ENCODE measurements around the gene OR8A1. TPM values are rescaled to one million over a fixed set of nuclear protein-coding genes. Genes with fewer than 3 reads are reported as not detected.

OR8A1 gene
- total RNA-seq (not detected), polyA plus RNA-seq (ENCODE audit: insufficient read length in 2 of 2) (under 1 TPM in 1 of 2 donors, not detected in 1; 0.03 TPM)
- long read RNA-seq, donor 1, result 0 reads
- long read RNA-seq, donor 2, partial matches to known transcripts, result 0 of 1 reads
- long read RNA-seq, donor 2, other reads (novel, unspliced or antisense), result 0 of 1 reads
- long read RNA-seq, donor 3, result 0 reads
- long read RNA-seq, donor 4, result 0 reads

DNA sequence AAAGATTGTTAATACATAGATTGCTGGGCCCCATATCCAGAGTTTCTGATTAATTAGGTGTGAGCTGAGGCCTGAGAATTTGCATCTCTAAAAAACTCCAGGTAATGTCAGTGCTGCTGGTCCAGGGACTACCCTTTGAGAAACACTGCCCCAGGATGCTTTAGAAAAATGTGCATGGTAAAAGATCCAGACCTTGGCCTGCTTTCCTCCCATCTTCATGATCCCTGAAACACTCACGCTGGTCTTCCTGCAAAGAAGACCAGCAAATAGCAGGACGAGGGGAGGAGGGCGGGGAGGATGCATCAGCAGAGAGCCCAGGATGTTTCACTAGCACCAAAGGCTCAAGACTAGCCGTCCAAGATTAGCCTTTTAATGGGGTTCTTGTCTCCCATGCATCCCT, at the start of gene OR8A1:
Gene OR8A1 (plus strand): TSS at position 301 of the 400 bp plus-strand sequence. CDS start 123 bp downstream, outside the sequence.
- Histone ChIP-seq H3K27me3 (ENCODE audit: control insufficient read depth, insufficient read depth, low read length) (no peaks in the 10 kb centered on the region), H3K4me3 (ENCODE audit: low read depth, low read length) (no peak within 1 kb of the TSS), H3K4me1 (ENCODE audit: control insufficient read depth, insufficient read depth, low read length) (no peaks in the 10 kb centered on the region), H3K9me3 (ENCODE audit: control insufficient read depth, insufficient read depth, low read length) (no peaks in the 10 kb centered on the region), H3K36me3 (ENCODE audit: control insufficient read depth, insufficient read depth, low read length) (no peaks in the 10 kb centered on the region), H3K27ac (ENCODE audit: low read depth, low read length) (no peak within 1 kb of the TSS)
- no peak for DNase-seq (ENCODE audit: low read depth in 4 of 6, low spot score in 6 of 6)
- 42% methylated on average over 4 of the region's 4 CpGs for WGBS (ENCODE audit: insufficient coverage)

DNA sequence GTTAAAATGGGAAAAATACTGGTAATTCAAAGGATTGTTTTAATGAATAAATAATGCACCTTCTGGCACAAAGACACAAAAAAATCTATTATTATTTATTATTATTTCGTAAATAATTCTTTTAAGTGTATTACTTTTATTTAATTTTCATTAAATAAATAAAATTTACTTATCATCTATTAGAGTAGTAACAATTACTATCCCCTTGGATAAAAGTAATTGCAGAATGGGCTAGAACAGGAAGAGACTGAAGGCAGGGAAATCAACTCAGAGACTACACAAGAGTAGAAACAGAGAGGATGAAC, 49.3 kb upstream of the OR8A1 start:
- no peaks in the 10 kb centered on the region for H3K36me3 ChIP-seq (ENCODE audit: control insufficient read depth, insufficient read depth, low read length)

DNA sequence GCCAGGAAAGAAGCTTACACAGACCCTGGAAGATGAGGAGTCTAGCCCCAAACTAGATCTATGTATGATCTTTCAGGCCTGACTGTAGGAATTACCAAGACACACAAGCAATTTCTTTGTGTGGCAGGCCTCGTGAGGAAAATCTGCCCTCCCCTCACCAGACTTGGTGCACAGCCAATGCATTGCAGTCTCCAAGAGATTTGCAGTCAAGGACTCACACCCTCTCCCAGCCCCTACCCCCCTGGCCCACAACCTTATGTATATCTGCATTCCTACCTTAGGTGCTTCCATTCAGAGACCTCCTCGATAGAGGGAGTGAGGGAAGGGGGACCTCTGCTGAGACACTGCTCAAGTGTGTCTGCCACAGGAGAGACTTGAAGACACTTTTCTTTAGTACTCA, 36.2 kb upstream of the OR8A1 start:
- no peaks in the 10 kb centered on the region for H3K27me3 ChIP-seq (ENCODE audit: control insufficient read depth, insufficient read depth, low read length)
- no peaks in the 10 kb centered on the region for H3K9me3 ChIP-seq (ENCODE audit: control insufficient read depth, insufficient read depth, low read length)
- no peaks in the 10 kb centered on the region for H3K36me3 ChIP-seq (ENCODE audit: control insufficient read depth, insufficient read depth, low read length)
- H3K4me3 ChIP-seq (ENCODE audit: low read depth, low read length), result no peak overlapping the region
- H3K27ac ChIP-seq (ENCODE audit: low read depth, low read length), result no peak overlapping the region
- WGBS (ENCODE audit: insufficient coverage), result 17% methylated on average over 1 of the region's 2 CpGs
- DNase-seq (ENCODE audit: low read depth in 4 of 6, low spot score in 6 of 6), result peak in 1 of 6 donors; percentile 24
- H3K4me1 ChIP-seq (ENCODE audit: control insufficient read depth, insufficient read depth, low read length), result no peaks in the 10 kb centered on the region

More for the DNA sequence above, 49.3 kb upstream of the OR8A1 start:
- Histone ChIP-seq H3K4me1 (ENCODE audit: control insufficient read depth, insufficient read depth, low read length) (no peaks in the 10 kb centered on the region), H3K27me3 (ENCODE audit: control insufficient read depth, insufficient read depth, low read length) (no peaks in the 10 kb centered on the region), H3K9me3 (ENCODE audit: control insufficient read depth, insufficient read depth, low read length) (no peaks in the 10 kb centered on the region), H3K27ac (ENCODE audit: low read depth, low read length) (no peak overlapping the region), H3K4me3 (ENCODE audit: low read depth, low read length) (no peak overlapping the region)
- WGBS (ENCODE audit: insufficient coverage), result no CpG with 5 or more reads among the region's 1 CpG
- no peak for DNase-seq (ENCODE audit: low read depth in 4 of 6, low spot score in 6 of 6)

DNA sequence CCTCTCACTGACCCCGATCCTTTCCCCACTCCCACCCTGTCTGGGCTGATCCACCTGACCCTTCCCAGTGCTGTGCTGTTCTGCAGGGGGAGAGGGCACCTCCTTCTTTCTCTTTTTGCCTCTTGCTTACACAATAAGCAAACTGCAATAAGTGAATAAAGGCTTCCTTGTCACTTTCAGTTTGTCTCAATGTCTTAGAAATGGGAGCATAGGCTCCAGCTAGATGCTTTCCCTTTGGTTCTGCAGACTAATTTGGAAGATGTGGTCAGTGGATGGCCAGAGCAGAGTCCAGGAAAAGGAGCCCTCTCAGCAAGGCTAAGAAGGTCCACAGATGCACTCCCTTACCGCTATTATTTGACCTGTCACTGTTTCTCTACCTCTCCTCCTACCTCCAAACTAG, 35.7 kb upstream of the OR8A1 start:
- Histone ChIP-seq H3K27ac (ENCODE audit: low read depth, low read length) (no peak overlapping the region), H3K4me1 (ENCODE audit: control insufficient read depth, insufficient read depth, low read length) (no peaks in the 10 kb centered on the region), H3K4me3 (ENCODE audit: low read depth, low read length) (no peak overlapping the region), H3K27me3 (ENCODE audit: control insufficient read depth, insufficient read depth, low read length) (no peaks in the 10 kb centered on the region), H3K9me3 (ENCODE audit: control insufficient read depth, insufficient read depth, low read length) (no peaks in the 10 kb centered on the region), H3K36me3 (ENCODE audit: control insufficient read depth, insufficient read depth, low read length) (no peaks in the 10 kb centered on the region)
- 100% methylated on average over 2 of the region's 2 CpGs for WGBS (ENCODE audit: insufficient coverage)
- DNase-seq (ENCODE audit: low read depth in 4 of 6, low spot score in 6 of 6), result no peak

DNA sequence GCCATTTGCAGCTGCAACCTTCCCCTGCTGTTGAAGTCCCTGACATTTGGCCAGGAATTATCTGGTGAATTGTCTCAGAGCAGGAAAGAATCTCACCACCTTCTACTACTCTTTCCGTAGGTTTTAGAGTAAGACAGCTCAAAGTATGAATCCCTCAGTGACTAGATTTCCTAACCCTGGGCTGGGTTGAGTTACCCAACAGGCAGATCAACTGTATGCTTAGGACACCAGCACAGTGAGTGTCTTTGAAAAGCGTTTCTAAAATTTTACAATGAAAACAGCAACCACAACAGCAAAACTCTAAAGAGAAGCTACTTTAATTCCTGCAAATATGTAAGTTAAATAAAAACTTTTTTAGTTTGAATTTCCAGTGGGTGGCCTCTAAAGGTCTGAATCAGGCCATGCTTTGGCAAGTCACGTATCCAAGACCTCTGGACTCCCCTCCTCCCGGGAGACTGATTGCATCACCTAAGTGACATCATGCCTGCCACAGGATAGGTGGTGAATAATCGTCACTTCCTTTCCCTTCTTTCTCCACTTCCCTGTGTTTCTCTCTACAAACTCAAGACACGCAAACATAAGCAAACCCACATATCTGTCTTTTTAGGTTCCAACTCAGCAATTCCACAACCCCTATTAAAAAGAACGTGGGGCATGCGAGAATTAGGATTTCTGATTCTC, 34.1 kb upstream of the OR8A1 start:
- Histone ChIP-seq H3K4me3 (ENCODE audit: low read depth, low read length) (no peak overlapping the region), H3K9me3 (ENCODE audit: control insufficient read depth, insufficient read depth, low read length) (no peaks in the 10 kb centered on the region), H3K27ac (ENCODE audit: low read depth, low read length) (no peak overlapping the region), H3K4me1 (ENCODE audit: control insufficient read depth, insufficient read depth, low read length) (no peaks in the 10 kb centered on the region), H3K36me3 (ENCODE audit: control insufficient read depth, insufficient read depth, low read length) (no peaks in the 10 kb centered on the region), H3K27me3 (ENCODE audit: control insufficient read depth, insufficient read depth, low read length) (no peaks in the 10 kb centered on the region)
- 91% methylated on average over 6 of the region's 8 CpGs for WGBS (ENCODE audit: insufficient coverage)
- no peak for DNase-seq (ENCODE audit: low read depth in 4 of 6, low spot score in 6 of 6)

DNA sequence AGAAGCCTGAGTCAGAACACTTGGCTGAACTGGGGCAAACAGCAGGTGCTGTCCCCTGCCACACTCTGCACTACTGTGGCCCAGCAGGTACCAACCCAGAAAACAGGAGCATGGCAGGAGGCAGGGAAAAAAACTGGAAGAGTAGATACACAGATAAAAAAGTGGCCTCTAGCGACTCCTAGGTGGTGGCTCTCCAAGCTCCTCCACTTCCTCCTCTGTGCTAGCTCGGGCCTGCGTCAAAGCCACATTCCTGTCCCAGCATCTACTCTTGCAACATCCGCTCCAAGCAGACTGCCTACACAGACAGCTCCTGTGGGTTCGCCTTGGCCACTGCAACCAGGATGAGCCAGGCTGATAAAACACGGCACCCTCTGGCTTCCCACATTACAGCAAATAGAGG, 33.3 kb upstream of the OR8A1 start:
- no peaks in the 10 kb centered on the region for H3K27me3 ChIP-seq (ENCODE audit: control insufficient read depth, insufficient read depth, low read length)
- H3K4me3 ChIP-seq (ENCODE audit: low read depth, low read length), result no peak overlapping the region
- H3K27ac ChIP-seq (ENCODE audit: low read depth, low read length), result no peak overlapping the region
- DNase-seq (ENCODE audit: low read depth in 4 of 6, low spot score in 6 of 6), result peak in 1 of 6 donors; percentile 13
- H3K4me1 ChIP-seq (ENCODE audit: control insufficient read depth, insufficient read depth, low read length), result no peaks in the 10 kb centered on the region
- 40% methylated on average over 6 of the region's 6 CpGs for WGBS (ENCODE audit: insufficient coverage)
- H3K36me3 ChIP-seq (ENCODE audit: control insufficient read depth, insufficient read depth, low read length), result no peaks in the 10 kb centered on the region
- H3K9me3 ChIP-seq (ENCODE audit: control insufficient read depth, insufficient read depth, low read length), result no peaks in the 10 kb centered on the region

DNA sequence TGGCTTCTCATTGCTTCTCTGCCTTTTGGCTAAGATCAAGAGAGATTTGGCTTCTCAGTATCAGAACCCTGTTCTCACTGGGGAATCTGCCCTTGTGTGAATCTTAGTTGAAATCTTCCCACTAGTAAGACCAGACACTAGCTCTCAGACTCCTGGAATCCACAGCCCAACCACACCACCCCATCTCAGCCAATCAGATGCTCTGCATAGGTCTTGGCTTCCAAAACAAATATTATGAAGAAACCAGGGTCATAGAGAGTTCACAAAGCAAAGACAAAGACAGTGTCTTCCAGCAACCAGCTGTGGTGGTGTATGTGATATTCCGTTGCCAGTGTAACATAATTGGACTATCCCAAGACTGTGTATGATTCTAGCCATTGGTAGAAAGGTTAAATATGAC, 31.8 kb upstream of the OR8A1 start:
- no peaks in the 10 kb centered on the region for H3K9me3 ChIP-seq (ENCODE audit: control insufficient read depth, insufficient read depth, low read length)
- H3K27me3 ChIP-seq (ENCODE audit: control insufficient read depth, insufficient read depth, low read length), result no peaks in the 10 kb centered on the region
- no peaks in the 10 kb centered on the region for H3K36me3 ChIP-seq (ENCODE audit: control insufficient read depth, insufficient read depth, low read length)
- no peaks in the 10 kb centered on the region for H3K4me1 ChIP-seq (ENCODE audit: control insufficient read depth, insufficient read depth, low read length)
- H3K4me3 ChIP-seq (ENCODE audit: low read depth, low read length), result no peak overlapping the region
- H3K27ac ChIP-seq (ENCODE audit: low read depth, low read length), result no peak overlapping the region
- peak in 1 of 6 donors; percentile 30 for DNase-seq (ENCODE audit: low read depth in 4 of 6, low spot score in 6 of 6)
- WGBS (ENCODE audit: insufficient coverage), result no CpG with 5 or more reads among the region's 1 CpG

DNA sequence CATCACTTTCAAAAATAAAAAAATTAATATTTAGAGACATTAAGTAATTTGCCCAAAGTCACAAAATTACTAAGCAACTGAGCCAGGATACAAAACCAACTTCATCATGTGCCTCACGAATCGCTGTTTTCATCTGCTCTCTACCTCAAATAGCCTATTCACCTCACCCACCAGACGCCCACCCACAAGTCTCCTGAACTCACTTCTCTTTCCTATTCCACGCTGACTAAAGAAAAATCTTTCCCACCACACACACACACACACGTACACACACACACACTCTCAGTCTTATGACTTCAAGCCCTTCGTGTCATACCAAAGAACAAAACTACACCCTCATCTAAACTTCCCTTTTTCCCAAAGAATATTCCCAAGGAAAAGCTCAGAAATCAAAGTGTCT, 28.6 kb upstream of the OR8A1 start:
- WGBS (ENCODE audit: insufficient coverage), result 88% methylated on average over 6 of the region's 6 CpGs
- no peaks in the 10 kb centered on the region for H3K36me3 ChIP-seq (ENCODE audit: control insufficient read depth, insufficient read depth, low read length)
- no peaks in the 10 kb centered on the region for H3K4me1 ChIP-seq (ENCODE audit: control insufficient read depth, insufficient read depth, low read length)
- H3K9me3 ChIP-seq (ENCODE audit: control insufficient read depth, insufficient read depth, low read length), result no peaks in the 10 kb centered on the region
- no peak overlapping the region for H3K4me3 ChIP-seq (ENCODE audit: low read depth, low read length)
- no peak for DNase-seq (ENCODE audit: low read depth in 4 of 6, low spot score in 6 of 6)
- H3K27me3 ChIP-seq (ENCODE audit: control insufficient read depth, insufficient read depth, low read length), result no peaks in the 10 kb centered on the region
- H3K27ac ChIP-seq (ENCODE audit: low read depth, low read length), result no peak overlapping the region

DNA sequence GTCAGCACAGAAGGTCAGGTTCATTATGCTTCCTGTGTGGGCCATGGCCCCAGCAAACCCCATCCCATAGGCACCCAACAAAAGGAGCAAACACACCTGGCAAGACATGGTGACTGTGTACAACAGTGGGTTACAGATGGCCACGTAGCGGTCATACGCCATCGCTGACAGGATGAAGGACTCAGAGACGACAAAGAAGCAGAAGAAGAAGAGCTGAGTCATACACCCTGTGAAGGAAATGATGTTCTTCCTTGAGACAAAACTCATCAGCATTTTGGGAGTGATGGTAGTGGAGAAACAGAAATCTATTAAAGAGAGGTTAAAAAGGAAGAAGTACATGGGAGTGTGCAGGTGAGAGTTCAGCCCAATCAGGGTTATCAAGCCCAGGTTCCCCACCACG, 26.7 kb upstream of the OR8A1 start:
- H3K4me1 ChIP-seq (ENCODE audit: control insufficient read depth, insufficient read depth, low read length), result no peaks in the 10 kb centered on the region
- WGBS (ENCODE audit: insufficient coverage), result 91% methylated on average over 6 of the region's 6 CpGs
- no peak overlapping the region for H3K4me3 ChIP-seq (ENCODE audit: low read depth, low read length)
- no peak overlapping the region for H3K27ac ChIP-seq (ENCODE audit: low read depth, low read length)
- H3K36me3 ChIP-seq (ENCODE audit: control insufficient read depth, insufficient read depth, low read length), result no peaks in the 10 kb centered on the region
- no peaks in the 10 kb centered on the region for H3K27me3 ChIP-seq (ENCODE audit: control insufficient read depth, insufficient read depth, low read length)
- no peak for DNase-seq (ENCODE audit: low read depth in 4 of 6, low spot score in 6 of 6)
- no peaks in the 10 kb centered on the region for H3K9me3 ChIP-seq (ENCODE audit: control insufficient read depth, insufficient read depth, low read length)

DNA sequence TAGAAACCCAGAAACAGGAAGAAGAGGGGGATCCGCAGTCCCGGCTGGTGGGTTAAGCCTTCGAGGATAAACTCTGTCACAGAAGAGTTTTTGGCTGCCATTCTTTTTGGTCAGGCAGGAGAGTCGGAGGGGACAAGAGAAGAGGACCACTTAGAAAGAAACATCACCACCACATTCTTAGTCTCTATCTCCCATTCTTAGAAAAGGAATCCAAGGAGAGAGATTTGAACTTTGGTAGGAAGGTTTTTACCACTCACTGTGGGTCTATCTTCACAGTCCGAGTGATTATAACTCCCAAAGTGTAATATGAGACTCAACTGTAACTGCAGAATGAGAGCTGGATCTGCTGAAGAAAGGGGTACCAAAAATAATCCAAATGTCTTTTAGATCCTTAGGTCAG, 26.2 kb upstream of the OR8A1 start, which contains the start of gene OR8B12:
Gene OR8B12 (minus strand): TSS at position 101 of the 400 bp plus-strand sequence. CDS start 0 bp downstream, at position 101.
- 93% methylated on average over 3 of the region's 5 CpGs for WGBS (ENCODE audit: insufficient coverage)
- H3K4me3 ChIP-seq (ENCODE audit: low read depth, low read length), result no peak within 1 kb of the TSS
- H3K27me3 ChIP-seq (ENCODE audit: control insufficient read depth, insufficient read depth, low read length), result no peaks in the 10 kb centered on the region
- H3K27ac ChIP-seq (ENCODE audit: low read depth, low read length), result no peak within 1 kb of the TSS
- DNase-seq (ENCODE audit: low read depth in 4 of 6, low spot score in 6 of 6), result no peak
- no peaks in the 10 kb centered on the region for H3K4me1 ChIP-seq (ENCODE audit: control insufficient read depth, insufficient read depth, low read length)
- no peaks in the 10 kb centered on the region for H3K36me3 ChIP-seq (ENCODE audit: control insufficient read depth, insufficient read depth, low read length)
- no peaks in the 10 kb centered on the region for H3K9me3 ChIP-seq (ENCODE audit: control insufficient read depth, insufficient read depth, low read length)

All from spinal cord (tissue), 10 donors.